ENCODE results near the gene TRIM52.

DNA sequence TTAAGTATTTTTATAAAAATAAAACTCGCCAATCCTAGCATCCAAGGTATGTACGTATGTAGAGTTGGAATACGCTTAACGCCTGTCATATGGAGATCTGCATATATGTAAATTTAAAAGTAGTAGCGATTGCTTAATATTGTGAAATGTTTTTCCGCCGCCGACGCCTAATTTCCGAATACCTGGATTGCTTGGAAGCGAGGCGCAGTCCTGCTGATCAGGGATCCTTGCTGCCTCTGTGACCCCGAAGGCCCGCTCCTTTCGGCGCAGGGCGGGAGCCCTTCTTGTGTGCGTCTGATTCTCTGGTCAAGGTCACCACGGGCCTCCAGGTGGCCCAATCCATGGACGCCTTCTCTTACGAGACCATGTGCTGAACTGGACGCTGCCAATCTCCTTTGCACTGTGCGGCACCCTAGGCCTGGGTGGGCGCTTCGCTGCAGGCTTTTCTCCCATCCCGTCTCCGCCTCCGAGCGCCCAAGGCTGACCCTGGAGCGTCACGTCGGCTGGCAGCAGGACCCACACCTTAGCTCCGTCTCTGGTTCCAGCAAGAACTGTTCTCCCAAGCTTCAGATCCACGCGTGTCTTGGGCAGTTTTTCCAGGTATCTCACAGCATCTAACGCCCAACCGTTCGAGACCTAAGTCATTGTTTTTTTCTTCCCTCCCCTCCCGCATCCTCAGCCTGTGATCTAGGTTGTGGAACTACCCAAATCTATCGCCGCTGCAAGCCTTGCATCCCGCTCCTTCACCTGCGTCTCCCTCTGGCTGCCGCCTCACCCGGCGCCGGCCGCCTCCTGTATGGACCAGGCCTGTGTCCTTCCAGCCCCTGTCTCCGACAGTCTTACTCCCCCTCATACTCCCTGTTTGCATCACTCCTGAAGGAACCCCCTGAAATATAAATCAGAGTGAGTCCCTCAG is 41.4 kb downstream of the TRIM52 start:
- no peak for TF ChIP-seq POLR2A (IDR thresholded peaks at IDR 0.05)
- TF ChIP-seq, protein P1, sequence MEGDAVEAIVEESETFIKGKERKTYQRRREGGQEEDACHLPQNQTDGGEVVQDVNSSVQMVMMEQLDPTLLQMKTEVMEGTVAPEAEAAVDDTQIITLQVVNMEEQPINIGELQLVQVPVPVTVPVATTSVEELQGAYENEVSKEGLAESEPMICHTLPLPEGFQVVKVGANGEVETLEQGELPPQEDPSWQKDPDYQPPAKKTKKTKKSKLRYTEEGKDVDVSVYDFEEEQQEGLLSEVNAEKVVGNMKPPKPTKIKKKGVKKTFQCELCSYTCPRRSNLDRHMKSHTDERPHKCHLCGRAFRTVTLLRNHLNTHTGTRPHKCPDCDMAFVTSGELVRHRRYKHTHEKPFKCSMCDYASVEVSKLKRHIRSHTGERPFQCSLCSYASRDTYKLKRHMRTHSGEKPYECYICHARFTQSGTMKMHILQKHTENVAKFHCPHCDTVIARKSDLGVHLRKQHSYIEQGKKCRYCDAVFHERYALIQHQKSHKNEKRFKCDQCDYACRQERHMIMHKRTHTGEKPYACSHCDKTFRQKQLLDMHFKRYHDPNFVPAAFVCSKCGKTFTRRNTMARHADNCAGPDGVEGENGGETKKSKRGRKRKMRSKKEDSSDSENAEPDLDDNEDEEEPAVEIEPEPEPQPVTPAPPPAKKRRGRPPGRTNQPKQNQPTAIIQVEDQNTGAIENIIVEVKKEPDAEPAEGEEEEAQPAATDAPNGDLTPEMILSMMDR (IDR thresholded peaks at IDR 0.05 in 8 of 11, conservative IDR thresholded peaks at IDR 0.05 in 3 of 11), result no peak
